ENCODE measurements around the gene TACC3.

TACC3 gene

DNA sequence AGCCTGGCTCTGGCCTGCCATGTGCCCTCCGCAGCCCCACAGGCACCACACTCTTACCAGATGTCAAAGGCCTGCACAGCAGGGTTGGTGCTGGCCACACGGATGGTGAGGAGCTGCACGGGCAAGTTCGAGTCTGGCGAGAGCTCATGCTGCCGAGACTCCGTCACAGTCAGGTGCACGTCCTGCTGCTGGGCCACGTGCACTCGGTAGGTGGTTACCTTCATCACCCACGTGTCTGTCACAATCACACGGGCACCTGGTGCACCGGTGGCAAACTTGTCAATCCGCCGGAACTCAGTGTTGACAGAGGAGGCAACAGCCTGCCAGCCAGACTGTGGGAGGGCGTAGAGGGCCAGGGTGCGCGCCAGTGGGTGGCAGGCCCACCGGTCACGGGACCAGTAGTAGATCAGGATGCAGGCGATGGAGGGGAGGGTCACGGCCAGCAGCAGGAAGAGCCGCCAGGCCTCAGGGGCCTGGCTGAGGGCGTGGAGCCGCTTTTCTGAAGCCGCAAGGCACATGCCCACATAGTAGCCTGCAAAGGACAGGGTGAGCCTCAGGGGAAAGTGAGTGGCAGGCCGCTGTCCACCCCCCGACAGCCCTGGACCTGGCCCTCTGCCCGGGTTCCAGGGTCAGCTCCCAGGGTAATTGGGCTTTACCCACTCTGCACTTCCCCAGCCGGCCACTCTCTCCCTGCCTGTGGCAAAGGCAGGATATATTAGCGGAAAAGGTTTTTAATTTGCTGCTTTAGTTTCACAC is 3.0 kb upstream of the TACC3 start:
- no peak for DNase-seq (ENCODE audit: low read depth)
- TF ChIP-seq, protein P1, sequence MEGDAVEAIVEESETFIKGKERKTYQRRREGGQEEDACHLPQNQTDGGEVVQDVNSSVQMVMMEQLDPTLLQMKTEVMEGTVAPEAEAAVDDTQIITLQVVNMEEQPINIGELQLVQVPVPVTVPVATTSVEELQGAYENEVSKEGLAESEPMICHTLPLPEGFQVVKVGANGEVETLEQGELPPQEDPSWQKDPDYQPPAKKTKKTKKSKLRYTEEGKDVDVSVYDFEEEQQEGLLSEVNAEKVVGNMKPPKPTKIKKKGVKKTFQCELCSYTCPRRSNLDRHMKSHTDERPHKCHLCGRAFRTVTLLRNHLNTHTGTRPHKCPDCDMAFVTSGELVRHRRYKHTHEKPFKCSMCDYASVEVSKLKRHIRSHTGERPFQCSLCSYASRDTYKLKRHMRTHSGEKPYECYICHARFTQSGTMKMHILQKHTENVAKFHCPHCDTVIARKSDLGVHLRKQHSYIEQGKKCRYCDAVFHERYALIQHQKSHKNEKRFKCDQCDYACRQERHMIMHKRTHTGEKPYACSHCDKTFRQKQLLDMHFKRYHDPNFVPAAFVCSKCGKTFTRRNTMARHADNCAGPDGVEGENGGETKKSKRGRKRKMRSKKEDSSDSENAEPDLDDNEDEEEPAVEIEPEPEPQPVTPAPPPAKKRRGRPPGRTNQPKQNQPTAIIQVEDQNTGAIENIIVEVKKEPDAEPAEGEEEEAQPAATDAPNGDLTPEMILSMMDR (IDR thresholded peaks at IDR 0.05; ENCODE audit: low read length, missing control alignments), result no peak

DNA sequence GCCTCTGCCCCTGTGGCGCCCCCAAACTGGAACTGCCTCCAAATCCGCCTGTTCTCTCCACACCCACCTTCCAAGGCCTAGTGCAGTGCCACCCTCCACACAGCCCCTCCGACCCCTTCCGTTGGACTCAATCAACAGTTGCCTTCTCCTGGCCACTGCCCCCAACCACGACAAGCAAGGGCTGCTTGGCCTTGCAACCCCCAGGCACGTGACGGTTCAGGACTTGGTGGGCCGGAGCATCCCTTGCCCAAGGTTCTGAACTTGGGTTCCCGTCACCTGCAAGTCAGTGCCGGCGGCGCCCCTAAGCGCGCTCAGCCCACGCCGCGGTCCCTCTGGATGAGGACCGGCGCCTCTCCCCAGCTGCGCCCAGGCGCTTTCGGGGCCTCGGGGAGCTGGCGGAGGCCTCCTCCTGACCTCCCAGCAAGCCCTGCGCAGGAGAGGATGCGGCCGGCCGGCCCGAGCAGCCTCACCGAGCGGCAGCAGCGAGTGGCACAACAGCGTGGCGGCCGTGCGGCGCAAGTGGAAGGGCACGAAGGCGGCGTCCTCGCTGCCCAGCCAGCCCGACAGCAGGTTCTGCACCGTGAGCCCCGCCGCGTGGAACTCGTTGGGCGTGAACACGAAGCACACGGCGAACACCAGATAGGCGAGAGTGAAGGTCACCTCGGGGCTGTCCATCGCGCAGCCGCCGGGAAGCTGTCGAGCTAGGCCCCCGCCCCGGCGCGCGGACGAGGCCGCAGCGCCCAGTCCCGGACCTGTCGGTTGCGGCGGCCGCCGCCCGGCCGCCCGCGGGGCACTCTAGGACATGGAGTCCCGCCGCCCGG is 948 bp upstream of the TACC3 start:
- H3K4me3 ChIP-seq (replicated peaks; ENCODE audit: low read depth, low read length), result peak overlapping the region; percentile 67
- TF ChIP-seq, protein P1 (IDR thresholded peaks at IDR 0.05; ENCODE audit: low read length, missing control alignments), result no peak
- peak; percentile 31 for DNase-seq (ENCODE audit: low read depth)

More for the DNA sequence above, 3.0 kb upstream of the TACC3 start:
- no peak overlapping the region for H3K4me3 ChIP-seq (replicated peaks; ENCODE audit: low read depth, low read length)

DNA sequence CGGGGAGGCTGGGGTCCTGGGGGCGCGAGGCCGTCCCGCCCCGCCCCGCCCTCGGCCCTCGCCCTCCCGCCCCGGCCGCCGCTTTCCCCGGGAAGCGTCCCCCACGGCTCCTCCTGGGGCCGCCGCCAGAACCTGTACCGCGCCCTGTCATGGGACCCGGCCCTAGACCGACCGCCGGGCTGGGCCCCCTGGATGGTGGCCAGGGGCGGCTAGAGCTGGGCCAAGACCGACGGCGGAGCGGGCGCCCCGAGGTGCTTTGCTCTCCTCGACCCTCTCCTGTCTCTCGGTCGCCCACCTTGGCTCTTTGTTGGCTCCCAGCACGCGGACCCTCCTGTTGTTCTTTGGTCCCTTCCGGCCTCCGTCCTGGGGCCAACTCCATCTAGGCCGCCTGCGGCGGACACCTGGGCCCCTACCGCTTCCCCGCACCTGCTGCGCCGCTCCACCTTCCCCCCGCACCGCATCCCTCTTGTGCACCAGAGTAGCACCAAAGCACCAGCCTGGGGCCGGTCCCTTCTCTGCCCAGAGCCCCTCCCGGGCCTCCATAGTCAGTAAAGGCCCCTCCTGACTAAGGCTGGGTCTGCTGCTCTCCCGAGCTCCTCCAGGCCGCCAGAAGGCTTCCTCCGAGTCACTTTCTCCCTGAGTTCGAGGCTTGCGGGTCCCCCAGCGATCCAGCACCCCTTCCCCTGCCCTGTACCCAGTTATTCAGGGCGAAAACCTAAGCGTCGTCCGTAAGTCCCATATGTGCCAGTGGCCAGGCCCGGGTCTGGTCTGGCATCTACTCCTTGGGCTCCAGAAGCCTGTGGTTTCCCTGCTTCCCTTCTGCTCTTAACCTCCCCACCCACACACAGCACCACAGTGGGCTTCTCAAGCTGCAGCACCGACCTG is 587 bp downstream of the TACC3 start:
- DNase-seq (ENCODE audit: low read depth), result no peak
- TF ChIP-seq, protein P1 (IDR thresholded peaks at IDR 0.05; ENCODE audit: low read length, missing control alignments), result no peak

DNA sequence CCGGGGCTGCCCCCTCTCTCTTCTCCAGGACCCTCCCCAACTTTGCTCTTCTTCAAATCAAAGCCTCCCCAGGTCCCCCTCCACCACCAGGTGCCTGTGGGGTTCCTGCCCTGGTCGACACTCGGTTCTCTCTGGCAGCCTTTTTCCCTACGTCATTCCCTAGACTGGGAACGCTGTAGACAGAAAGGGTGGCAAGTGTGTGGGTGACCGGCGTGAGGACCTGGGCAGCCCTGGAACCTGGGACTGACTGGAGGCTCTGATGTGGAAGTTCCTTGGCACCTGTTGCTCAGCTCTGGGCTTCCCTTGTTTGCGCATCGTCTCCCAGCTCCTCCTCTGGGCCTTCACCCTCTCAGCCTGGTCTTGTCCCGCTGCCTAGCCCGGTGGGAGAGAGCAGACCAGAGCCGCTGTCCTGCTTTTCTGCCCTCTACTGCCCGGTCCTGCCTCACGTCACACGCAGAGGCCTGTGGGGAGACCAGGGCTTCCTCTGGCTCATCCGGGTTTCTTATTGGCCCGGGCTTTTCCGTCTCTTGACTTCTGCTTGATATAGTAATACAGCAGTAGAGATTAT is 1.3 kb downstream of the TACC3 start:
- H3K4me3 ChIP-seq (replicated peaks; ENCODE audit: low read depth, low read length), result peak overlapping the region; percentile 67
- no peak for DNase-seq (ENCODE audit: low read depth)
- TF ChIP-seq, protein P1 (IDR thresholded peaks at IDR 0.05; ENCODE audit: low read length, missing control alignments), result no peak

More for the DNA sequence above, 587 bp downstream of the TACC3 start:
- H3K4me3 ChIP-seq (replicated peaks; ENCODE audit: low read depth, low read length), result peak overlapping the region; percentile 67

DNA sequence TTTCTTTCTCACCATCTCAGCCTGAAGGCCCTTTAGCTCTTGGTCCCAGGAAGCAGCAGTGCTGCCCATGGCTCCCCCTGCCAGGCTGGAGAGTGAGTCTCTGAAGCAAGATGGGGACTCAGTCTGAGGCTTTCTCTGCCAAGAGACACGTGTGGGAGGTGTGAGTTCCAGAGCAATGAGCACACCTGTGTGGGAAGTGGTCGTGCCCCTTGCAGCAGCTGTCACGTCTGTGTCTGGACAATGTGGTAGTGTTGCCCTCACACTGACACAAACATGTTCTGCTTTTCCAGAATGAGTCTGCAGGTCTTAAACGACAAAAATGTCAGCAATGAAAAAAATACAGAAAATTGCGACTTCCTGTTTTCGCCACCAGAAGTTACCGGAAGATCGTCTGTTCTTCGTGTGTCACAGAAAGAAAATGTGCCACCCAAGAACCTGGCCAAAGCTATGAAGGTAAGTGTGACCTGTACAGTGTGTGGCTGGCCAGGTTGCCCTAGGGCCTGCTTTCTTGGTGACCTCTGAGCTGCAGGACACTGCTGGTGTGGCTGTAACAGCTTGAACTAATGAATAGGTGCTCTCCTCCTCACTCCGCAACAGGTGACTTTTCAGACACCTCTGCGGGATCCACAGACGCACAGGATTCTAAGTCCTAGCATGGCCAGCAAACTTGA is 1.9 kb downstream of the TACC3 start:
- TF ChIP-seq, protein P1 (IDR thresholded peaks at IDR 0.05; ENCODE audit: low read length, missing control alignments), result no peak
- DNase-seq (ENCODE audit: low read depth), result no peak
- no peak overlapping the region for H3K4me3 ChIP-seq (replicated peaks; ENCODE audit: low read depth, low read length)

DNA sequence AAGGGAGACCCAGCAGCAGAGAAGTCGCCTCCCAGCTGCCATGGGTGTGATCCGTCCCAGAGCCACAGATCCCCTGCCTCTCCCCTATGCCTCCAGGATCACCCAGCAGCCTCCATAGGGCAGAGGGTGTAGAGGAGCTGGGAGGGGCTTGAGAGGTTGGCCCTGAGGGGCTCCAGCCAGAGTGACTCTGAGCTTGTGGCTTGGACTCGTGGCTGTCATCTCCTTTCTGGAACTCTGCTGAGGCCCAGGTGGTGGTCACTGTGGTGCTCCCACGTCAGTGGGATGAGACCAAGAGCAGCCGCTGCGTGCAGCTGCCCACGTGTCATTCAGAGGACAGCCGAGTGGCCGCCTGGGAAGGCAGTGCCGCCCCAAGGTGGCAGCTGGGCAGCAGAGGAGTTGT is 4.2 kb downstream of the TACC3 start:
- TF ChIP-seq, protein P1 (IDR thresholded peaks at IDR 0.05; ENCODE audit: low read length, missing control alignments), result no peak

More for the DNA sequence above, 4.2 kb downstream of the TACC3 start:
- no peak overlapping the region for H3K4me3 ChIP-seq (replicated peaks; ENCODE audit: low read depth, low read length)
- DNase-seq (ENCODE audit: low read depth), result no peak
